IMR-90 (cell line): Measurements from ENCODE around the gene KRT78.

ENCODE experiments used
- CTCF ChIP-seq: conservative IDR thresholded peaks from 2 replicates; pipeline ENCODE4 v1.5.1; 2012; ENCODE audit warnings: mild to moderate bottlenecking, low read depth, low read length, improper control_type of control experiment
- USF2 ChIP-seq: fragments of 150-350 bp; IDR thresholded peaks from 2 replicates; pipeline ENCODE4 v1.6.1; 2017; ENCODE audit warnings: mild to moderate bottlenecking, antibody characterized with exemption, low read length, low read depth

GRCh38 chr12:52817003-52817698 is 31.6 kb downstream of the KRT78 start:
- TF ChIP-seq CTCF = no peak
- no peak for TF ChIP-seq USF2
